Activated CD4-positive, alpha-beta T cell treated with anti-CD3 and anti-CD28 coated beads for 4 hours (primary cell): ENCODE results near the gene LHX3.

ENCODE experiments used
- DNase-seq, 2 donors: peaks; one replicate each; pipeline ENCODE4 v3.0.0-alpha.2; 2020

LHX3 gene

DNA sequence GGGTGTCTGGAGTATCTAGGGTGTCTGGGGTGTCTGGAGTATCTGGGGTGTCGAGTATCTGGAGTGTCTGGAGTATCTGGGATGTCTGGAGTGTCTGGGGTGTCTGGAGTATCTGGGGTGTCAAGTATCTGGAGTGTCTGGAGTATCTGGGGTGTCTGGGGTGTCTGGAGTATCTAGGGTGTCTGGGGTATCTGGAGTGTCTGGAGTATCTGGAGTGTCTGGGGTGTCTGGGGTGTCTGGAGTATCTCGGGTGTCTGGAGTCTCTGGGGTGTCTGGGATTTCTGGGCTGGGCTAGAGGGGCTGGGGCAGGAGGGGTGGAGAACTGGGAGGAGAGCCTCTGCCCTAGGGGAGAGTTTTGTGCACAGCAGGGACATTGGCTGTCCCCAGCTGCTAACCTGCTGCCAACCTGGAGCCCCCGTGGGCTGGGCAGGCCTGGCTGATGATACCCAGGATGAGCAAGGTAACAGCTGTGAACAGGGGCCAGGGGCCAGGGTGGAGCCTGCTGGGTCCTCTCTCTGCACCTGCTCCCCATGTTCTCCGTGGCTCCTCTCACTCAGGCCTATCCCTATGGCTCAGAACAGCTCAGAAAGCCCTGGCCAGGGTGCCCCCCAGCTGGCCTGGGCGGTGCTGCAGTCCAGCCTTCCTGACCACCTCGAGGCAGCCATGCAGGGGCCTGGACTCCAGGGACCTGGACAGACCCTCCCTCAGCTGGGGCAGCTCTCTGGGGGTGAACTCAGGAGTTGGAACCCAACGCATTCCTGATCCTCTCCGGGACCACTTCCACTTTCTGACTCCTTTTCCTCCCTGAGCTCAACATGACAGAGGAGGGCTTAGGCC lies 29.9 kb downstream of the LHX3 start:
- DNase-seq, result no peak

DNA sequence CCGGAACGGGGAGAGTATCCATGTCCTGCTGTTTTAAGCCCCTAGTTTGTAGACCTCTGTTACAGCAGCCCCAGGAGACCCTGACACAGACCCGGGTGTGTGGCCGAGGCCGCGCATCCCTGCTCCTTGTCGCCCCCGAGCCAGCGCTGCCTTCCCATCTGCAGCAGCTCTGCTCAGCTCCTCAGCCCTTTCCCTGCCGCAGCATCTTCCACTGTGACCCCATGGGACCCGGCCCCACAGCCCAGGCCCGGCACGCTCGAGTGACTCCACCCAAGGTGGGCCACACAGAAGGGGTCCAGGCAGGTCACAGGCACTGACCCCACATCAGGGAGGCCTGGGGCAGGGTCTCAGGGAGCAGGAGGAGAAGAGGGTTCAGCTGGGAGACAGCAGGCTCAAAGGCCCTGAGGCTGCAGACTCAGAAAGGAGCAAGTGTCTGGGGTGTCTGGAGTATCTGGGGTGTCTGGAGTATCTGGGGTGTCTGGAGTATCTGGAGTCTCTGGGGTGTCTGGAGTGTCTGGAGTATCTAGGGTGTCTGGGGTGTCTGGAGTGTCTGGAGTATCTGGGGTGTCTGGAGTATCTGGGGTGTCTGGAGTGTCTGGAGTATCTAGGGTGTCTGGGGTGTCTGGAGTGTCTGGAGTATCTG lies 31.2 kb downstream of the LHX3 start:
- DNase-seq, result no peak

DNA sequence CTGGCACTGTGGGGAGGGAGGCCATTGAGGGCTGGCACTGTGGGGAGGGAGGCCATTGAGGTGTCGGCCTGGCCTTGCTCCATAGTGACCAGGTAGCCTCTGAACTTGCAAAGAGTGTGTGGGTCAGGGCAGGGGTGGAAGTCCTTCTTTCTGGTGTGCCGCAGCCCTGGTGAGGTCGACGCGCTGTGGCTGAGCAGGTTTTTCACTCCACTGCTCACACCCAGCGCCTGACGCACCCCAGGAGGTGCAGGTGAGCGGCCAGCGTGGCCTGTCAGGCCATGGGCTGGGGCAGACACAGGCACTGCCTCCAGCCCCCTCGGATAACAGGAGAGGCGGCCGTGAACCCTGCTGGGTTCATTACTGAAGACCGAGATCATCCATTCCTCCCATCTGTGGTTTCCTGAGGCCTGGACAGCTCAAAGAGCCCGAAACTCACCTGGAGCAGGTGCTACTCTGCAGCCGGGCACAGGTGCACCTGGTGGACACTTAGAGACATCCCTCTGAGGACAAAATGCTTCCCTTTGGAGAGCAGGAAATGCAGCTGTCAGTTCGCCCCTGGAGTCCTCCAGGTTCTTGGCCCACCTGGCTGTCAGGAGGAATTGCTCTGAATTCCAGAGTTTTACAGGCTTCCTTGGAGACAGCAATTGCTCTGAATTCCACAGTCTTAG lies 32.4 kb downstream of the LHX3 start:
- DNase-seq, result no peak

DNA sequence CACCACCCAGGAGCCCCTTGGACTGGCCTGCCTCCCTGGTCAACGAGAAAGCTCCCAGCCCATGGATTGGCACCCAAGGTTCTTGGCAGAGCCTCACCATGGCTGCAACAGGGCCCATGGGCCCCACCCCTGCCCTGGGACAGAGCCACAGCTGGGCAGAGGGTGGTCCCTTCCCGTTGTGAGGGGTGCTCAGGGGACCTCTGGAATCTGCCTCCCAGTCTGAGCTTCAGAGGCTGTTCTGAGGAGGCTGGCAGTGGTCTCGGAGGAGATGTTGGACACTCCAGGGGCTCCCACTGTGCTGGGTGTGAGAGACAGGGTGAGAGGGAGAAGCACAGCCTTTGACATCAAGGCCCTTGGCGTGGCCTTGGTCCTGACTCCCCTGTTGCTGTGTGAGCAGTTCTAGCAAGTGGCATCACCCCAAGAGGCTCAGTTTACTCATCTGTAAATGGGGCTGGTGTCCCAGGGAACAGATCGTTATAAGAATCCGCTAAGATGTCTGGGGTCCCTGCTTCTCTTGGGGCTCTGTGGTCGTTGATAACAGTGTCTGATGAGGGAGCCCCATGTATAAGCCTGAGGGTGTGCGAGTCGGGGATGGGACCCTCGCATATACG lies 33.0 kb downstream of the LHX3 start:
- no peak for DNase-seq

DNA sequence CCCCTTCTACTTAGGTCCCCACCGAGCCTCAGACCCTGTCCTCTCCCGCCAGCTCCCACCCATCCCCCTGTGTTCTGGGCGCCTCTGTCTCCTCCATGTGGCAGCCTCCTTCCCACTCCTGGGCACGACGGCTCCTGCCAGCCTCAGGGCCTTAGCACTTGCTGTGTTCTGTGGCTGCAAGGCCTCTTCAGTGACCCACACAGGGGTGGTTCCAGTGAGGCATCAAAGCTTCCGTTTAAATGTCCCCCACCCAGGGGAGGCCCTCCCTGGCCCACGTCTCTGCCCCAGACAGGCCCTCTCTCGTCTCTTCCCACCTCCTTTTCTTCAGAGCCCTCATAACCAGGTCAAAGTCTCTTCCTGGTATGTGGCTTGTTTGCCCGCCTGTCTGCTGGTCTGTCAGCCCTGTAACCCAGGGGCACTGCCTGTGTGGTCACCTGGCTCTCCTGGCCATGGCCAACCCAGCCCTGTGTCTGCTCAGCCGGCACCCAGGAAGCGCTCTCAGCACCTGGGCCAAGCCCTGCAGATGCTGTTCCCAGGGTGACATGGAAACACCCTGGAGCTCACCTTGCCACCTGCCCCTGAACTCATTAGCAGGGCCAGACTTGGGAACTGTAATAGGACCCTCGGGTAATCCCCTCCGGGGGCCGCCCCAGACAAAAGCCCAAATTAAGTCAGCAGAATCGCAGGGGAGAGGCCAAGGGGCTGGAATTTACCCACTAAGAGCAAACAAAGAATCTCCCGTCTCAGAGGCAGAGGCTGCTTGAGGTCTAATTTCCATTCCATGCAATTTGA lies 33.7 kb downstream of the LHX3 start:
- no peak for DNase-seq

DNA sequence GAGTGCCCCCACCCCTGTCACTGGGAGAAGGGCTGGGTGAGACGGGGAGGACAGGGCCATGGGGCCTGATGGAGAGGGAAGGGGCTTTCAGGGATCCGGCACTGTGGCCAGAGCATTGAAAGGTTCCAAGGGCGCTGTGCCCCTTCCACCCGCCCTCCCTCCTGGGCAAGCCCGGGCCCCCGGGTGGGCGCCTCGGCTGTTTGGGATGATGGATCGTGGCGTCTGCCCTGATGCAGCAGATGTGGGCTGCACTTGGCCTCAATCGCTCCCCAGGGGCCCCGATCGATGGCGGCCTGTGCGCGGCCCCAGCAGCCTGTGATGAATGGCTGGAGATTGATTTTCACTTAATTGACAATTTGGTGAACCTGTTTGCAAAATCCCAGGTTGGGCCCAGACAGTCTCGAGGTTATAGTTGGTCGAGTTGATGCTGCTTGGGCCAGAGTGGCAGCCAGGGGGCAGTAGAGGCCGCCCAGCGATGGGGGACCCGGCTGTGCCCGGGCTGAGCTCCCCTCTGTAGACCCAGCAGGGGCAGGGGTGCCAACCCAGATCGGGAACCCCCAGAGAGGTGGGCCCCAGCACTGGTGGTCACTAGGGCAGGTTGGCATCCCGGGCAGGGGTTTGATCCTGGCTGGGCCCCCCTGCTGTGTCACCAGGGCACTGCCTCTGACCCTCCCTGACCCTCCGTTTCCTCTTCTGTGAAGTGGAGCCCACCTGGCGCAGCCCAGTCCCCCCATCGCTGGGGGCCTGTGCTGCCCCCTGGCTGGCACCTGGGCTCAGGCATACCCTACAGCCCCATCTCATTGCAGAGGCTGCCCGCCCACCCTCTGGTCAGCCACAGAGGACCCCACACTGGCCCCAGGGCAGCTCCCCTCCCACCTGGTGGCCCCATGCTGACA lies 34.7 kb downstream of the LHX3 start:
- peak; percentile 24 to 50 for DNase-seq

DNA sequence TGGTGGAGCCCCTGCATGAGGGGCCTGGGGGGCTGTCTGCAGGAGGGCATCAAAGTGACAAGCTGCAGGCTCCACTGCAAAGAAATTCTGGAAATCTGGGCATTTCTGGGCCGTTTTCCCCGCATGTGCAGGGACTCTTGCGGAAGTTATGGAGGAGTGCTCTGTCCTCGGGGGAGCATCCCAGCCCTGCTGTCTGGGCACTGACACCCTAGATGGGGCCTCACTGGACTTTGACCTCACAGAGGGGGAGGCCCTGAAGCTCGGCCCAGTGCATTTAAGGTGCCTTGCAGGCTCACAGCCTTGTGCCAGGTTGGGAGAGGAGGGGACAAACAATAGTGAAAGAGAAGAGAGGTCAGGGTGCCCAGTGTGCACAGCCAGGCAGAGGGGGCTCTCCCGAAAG lies 35.4 kb downstream of the LHX3 start:
- no peak for DNase-seq

DNA sequence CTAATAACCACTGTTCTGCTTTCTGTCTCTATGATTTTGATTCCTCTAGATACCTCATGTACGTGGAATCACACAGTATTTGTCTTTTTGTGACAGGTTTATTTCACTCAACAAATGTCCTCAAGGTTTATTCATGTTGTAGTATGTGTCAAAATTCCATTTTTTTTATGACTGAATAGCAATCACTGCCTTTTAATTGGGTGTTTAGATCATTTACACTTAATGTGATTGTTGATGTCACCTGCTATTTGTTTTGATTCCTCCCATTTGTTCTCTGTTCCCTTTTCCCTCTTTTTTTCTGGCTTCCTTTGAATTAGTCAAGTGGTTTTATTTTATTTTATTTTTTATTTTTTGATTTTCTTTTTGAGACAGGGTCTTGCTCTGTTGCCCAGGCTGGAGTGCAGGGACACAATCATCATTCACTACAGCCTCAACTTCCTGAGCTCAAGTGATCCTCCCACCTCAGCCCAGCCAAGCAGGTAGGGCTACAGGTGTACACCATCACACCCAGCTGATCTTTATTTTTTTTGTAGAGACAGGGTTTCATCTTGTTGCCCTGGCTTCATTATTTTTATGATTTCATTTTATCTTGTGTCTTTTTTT lies 41.6 kb downstream of the LHX3 start:
- DNase-seq, result no peak

DNA sequence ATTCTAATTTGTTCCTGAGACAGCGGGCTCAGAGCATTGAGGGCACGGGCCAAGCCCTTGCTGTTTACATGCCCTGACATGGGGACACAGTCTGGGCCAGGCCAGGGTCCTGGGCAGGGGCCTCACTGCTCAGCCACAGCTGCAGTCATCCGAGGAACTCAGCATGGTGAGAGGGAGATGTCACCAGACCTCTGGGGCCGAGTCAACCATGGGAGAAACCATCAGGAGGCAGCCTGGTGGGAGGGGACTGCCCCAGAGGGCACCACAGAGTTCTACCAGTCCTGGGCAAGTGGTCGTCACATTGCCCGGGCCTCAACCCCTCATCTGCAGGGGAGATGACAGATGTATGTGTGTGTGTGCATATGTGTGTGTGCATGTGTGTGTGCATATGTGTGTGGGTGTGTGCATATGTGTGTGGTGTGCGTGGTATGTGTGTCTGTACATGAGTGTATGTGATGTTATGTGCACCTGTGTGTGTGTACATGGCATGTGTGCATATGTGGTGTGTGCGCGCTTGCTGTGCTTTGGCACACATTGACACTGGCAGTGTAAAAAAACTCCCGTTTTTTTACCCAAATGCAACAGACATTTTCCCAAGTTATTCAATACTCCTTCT lies 43.8 kb downstream of the LHX3 start:
- no peak for DNase-seq

DNA sequence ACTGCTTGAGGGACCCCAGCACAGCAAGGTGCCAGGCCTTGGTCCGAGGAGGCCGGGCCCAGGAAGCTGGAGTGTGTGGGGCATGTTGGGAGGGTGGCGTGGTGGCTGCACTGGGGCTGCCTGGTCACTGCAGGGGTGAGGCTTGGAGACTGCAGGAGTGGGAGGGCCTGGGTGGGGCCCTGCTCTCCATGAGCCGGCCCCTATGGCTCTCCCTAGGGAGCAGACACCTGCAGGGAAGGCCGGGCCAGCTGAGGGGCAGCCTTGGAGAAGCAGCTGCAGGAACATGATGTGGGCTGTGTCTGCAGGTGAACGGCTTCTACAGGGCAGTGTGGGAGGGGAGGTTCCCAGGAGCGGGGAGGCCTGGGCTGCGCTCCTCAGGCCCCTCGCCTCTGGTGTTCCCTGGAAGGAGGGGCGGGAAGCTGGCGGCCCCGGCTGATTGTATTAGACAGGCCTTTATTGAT lies 44.5 kb downstream of the LHX3 start:
- no peak for DNase-seq

DNA sequence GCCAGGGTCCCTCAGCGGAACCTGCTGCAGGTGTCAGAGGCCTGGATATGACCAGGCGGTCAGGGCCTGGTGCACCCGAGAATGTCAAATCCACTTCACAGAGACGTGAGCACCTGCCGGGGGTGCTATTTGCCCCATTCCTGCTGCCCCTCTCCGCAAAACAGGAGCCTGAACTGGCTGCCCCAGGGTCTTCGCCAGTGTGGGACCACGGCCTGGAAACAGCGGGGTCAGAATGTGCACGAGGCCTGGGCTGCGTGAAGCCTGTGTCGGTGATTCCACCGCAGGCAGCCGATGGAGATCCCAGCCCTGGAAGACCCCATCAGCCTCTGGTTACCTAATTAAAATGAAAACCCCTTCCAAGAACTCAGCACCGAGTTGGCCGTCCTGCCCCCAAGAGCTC lies 45.1 kb downstream of the LHX3 start:
- no peak for DNase-seq

DNA sequence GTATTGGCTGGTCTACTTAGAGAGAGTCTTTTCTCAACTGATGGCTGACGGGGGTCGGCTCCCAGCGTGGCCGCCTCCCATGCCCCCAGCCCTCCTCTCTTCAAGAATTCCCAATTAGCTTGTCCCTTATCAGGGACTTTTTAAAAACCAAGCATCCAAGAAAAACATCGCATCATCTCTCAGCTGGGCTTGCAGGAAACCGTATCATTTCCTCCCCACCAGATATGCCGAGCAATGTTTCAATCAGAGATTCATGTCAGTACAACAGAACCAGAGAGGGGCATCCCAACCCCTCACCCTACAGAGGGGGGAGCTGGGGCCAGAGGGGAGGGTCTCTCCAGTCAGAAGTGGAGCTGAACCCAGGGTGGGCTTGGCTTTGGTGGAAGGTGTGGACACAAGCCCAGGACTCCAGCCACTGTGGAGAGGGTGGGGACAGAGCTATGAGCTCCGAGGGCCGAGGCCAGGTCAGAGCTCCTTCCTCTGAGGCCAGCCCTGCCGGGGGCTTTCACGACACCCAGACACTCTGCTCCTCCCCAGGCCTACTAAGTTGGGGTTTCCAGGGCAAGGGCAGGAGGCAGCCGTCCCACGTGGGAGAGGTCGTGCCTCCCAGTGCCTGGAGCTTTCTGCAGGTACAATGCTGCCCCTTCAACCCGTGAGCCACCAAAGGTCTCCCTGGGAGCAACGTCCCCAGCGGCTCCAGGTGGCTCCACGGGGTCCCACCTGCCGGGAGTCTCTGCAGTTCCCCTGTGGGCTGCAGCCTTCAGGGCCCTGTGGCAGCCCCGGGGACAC lies 47.3 kb downstream of the LHX3 start:
- DNase-seq, result no peak

DNA sequence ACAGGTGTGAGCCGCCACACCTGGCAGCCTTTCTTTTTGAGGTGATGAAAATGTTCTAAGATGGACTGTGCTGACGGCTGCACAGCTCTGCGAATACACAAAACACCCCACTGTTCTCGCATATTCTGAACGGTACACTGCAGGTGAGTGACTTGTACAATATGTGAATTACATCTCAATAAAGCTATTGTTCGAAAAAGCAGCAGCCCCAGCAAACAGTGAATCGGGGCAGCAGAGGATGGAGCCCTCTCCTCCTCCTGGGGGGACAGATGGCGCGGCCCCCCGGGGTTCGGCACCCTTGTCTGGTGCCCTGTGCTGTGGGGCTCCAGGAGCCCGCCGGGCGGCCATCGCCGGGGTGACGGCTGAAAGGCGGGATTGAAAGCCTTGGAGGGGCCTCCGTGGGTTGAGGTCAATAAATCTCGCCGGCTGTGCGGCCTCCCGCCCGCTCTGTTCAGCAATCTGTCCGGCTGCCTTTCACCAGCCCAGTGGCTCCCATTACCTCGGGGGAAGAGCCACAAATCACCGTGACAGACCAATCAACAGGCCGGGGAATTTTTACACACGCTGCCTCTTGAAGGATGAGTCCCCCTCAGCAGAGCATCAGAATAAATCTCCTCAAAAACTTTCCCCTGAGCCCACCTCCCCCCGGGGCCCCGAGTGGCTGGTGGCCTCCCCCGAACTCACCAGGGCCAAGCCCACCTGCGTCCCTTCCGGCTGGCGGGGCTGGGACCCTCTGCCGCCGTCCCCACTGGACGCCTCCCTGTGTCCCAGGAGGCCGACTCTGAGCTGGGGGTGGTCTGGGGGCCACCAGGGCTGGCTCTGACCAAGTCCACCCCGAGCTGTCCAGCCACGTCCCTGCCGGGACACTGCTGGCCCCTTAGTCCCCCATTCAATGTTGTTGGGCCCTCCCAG lies 48.5 kb downstream of the LHX3 start:
- DNase-seq, result no peak

DNA sequence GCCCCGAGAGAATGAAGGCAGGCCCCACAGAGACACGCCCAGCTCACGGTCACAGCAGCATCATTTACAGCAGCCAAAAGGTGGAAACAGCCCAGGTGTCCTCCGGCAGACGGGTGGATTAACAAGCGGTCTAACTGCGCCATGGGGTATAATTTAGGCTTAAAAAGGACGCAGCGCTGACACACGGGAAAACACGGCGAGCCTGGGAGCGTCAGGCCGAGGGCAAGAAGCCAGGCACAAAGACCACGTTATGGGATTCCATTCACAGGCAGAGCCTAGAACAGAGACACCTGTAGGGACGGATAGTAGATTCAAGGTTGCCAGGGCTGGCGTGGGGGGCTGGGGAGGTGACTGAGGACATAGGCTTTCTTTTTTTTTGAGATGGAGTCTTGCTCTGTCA lies 49.4 kb downstream of the LHX3 start:
- no peak for DNase-seq

DNA sequence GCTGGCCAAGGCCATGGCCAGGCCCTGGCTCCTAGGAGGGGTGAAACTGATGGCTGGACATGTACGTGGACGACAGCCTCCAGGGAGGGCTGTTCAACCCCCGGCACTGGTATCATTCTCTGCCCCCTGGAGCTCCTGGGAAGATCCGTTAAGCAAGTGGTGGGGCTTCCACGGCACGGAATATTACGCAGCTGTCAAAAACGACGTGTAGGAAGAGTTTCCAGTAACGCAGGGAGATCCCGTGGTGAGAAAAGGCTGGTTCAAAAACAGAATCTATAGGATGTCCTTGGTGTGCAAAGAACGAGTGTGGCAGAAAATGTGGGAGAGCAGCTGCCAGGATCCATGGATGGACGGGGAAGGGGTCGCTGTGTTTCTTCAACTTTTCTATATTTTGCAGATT lies 50.0 kb downstream of the LHX3 start:
- no peak for DNase-seq

DNA sequence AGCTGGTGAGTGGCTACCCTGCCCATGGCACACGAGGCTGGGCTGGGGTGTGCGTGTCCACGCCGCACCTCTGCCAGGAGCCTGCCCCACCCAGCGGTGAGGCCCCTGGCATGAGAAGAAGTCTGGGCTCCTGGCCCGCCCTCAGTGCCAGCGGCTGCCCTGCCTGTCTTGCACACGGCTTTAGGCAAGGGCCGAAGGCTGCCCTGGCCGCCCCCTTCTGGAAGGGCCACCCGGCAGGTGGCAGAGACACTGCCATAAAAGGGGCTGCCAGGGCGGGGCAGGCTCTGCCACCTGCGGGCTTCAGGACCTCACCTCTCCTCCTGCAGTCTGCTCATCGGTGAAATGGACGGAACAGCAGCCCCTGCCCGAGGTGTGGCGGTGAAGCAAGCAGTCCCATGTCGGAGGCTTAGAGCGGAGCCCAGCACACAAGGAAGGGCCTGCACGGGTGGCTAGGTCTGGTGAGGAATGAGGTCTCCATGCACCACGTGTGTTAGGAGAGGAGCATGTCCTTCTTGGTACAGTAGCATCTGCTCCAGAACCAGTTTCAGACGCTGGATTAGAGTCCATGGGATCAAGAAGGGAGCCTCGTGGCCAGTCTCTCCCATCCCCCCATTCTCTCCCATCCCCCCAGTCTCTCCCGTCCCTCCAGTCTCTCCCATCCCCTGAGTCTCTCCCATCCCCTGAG lies 51.4 kb downstream of the LHX3 start:
- DNase-seq, result no peak

DNA sequence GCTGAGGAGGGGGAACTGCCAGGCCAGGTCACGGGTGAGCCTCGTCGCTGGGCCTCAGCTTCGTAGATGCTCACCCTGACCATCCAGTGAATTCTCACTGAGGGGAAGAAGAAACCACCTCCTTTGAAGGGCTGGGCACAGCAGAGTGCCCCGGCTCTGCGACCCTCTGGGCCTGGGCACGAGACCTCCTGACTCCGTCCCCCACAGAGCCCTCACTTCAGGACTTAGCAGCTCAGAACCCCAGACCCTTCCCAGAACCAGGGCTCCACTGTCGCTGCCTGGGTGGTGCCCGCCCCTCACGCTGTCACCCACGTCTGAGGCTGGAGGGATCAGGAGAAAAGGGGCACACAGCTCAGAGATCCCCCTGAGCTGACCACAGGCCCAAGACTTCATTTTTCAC lies 52.0 kb downstream of the LHX3 start:
- DNase-seq, result no peak

DNA sequence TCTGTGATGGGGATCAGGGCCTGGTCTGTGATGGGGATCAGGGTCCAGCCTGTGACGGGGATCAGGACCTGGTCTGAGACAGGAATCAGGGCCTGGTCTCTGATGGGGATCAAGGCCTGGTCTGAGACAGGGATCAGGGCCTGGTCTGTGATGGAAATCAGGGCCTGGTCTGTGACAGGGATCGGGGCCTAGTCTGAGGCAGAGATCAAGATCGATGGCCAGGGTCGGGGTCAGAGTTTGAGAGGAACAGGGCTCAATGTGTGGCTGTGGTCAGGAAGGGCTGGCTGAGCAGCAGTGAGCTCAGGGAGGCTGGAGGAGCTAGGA lies 52.4 kb downstream of the LHX3 start:
- DNase-seq, result no peak
